Skeletal muscle cell (primary cell): ENCODE results near the gene TPP1.
A peak's percentile ranks its signal among the peaks of the same experiment; 100 is the strongest.

Source experiments
- DNase-seq: peaks from one replicate; pipeline ENCODE4 v3.0.0-alpha.2; 2010; ENCODE audit warnings: low read depth
- H3K4me3 ChIP-seq: 2 replicates; pipeline ENCODE4 v1.5.1; 2011; ENCODE audit warnings: low read depth, mild to moderate bottlenecking, control low read depth, low read length, moderate library complexity

TPP1 gene

GRCh38 chr11:6602096-6602940 lies 16.9 kb downstream of the TPP1 start:
- DNase-seq = no peak
- H3K4me3 ChIP-seq = peak overlapping the region; percentile 92

- DNase-seq = no peak
- H3K4me3 ChIP-seq = no peak overlapping the region
These were observed 18.2 kb downstream of the TPP1 start for GRCh38 chr11:6601041-6601461.

GRCh38 chr11:6599881-6600390 lies 19.3 kb downstream of the TPP1 start:
- no peak overlapping the region for H3K4me3 ChIP-seq
- no peak for DNase-seq

- DNase-seq = no peak
- no peak overlapping the region for H3K4me3 ChIP-seq
These were observed 19.8 kb downstream of the TPP1 start for GRCh38 chr11:6599449-6599848.

- no peak overlapping the region for H3K4me3 ChIP-seq
- DNase-seq = no peak
These were observed 20.7 kb downstream of the TPP1 start for GRCh38 chr11:6598555-6598954.

GRCh38 chr11:6596239-6596877 lies 22.9 kb downstream of the TPP1 start:
- DNase-seq = no peak
- H3K4me3 ChIP-seq = no peak overlapping the region

GRCh38 chr11:6594142-6594768 lies 25.0 kb downstream of the TPP1 start:
- DNase-seq = no peak
- no peak overlapping the region for H3K4me3 ChIP-seq

- DNase-seq = no peak
- H3K4me3 ChIP-seq = no peak overlapping the region
These were observed 31.2 kb downstream of the TPP1 start for GRCh38 chr11:6588018-6588417.

- no peak overlapping the region for H3K4me3 ChIP-seq
- no peak for DNase-seq
These were observed 31.8 kb downstream of the TPP1 start for GRCh38 chr11:6587360-6587953.

GRCh38 chr11:6586434-6587359 lies 32.5 kb downstream of the TPP1 start:
- no peak overlapping the region for H3K4me3 ChIP-seq
- no peak for DNase-seq

GRCh38 chr11:6584528-6584927 lies 34.7 kb downstream of the TPP1 start:
- DNase-seq = no peak
- no peak overlapping the region for H3K4me3 ChIP-seq

- no peak overlapping the region for H3K4me3 ChIP-seq
- DNase-seq = no peak
These were observed 35.6 kb downstream of the TPP1 start for GRCh38 chr11:6583584-6583983.

GRCh38 chr11:6579681-6580080 lies 39.5 kb downstream of the TPP1 start:
- H3K4me3 ChIP-seq = no peak overlapping the region
- DNase-seq = no peak

GRCh38 chr11:6578134-6578533 lies 41.1 kb downstream of the TPP1 start:
- no peak overlapping the region for H3K4me3 ChIP-seq
- no peak for DNase-seq

- H3K4me3 ChIP-seq = no peak overlapping the region
- peak; percentile 55 for DNase-seq
These were observed 42.5 kb downstream of the TPP1 start for GRCh38 chr11:6576471-6577373.

- no peak overlapping the region for H3K4me3 ChIP-seq
- no peak for DNase-seq
These were observed 44.2 kb downstream of the TPP1 start for GRCh38 chr11:6574816-6575715.

GRCh38 chr11:6572215-6572614 lies 47.0 kb downstream of the TPP1 start:
- H3K4me3 ChIP-seq = no peak overlapping the region
- peak; percentile 59 for DNase-seq
